ENCODE measurements around the gene RAB11FIP4.

- TF ChIP-seq CTCF (IDR thresholded peaks at IDR 0.05; ENCODE audit: borderline replicate concordance, extremely low read depth, low read length, poor library complexity, severe bottlenecking) (no peak), EZH2 (IDR thresholded peaks at IDR 0.05; ENCODE audit: borderline replicate concordance, low read depth, low read length, severe bottlenecking) (no peak)
Observed at GRCh38 chr17:31422443-31422842, 31.0 kb downstream of the RAB11FIP4 start.
